NOMO-1 treated with dmso at 0.1 percent for 144 hours (cell line): ENCODE results near the gene KHDRBS2.
"Not testable (repeated sequence)": the region's sequence is repeated elsewhere in the genome, so short reads cannot be mapped to it uniquely, and the experiment has no call there.

Experiments
- DNase-seq: peaks from one replicate; lab custom pipeline; 2025; ENCODE audit not compliant: unreplicated experiment; lab: John Stamatoyannopoulos, UW

Gene KHDRBS2

DNA sequence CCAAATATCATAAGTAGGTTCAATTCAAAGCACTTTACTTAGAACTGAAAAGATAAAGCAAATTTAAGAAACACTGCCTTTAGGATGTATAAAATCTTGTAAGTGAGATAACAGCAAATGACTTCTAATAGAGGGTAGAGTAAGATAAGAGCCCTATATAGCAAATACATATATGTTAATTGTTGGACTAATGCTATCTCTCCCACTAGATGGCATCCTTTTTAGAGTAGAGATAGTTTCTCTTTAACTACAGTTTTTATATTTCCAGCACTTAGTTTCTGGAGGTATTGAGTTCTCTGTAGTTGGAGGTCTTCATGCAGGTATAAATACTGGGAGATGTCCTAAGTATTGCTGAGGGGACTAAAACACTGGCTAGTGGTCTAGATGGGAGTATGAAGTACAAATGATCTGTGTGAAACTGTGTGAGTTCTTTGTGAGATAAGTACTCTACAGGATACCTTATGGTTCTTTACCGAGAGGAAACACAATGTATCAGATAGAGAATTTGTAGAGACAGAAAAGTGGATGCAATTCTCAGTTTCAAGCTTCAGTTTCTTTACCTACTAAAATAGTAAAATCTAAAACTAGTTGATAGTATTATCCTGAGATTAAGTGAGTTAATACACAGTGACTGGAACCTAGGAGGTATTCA lies 399.3 kb downstream of the KHDRBS2 start:
- no peak for DNase-seq

DNA sequence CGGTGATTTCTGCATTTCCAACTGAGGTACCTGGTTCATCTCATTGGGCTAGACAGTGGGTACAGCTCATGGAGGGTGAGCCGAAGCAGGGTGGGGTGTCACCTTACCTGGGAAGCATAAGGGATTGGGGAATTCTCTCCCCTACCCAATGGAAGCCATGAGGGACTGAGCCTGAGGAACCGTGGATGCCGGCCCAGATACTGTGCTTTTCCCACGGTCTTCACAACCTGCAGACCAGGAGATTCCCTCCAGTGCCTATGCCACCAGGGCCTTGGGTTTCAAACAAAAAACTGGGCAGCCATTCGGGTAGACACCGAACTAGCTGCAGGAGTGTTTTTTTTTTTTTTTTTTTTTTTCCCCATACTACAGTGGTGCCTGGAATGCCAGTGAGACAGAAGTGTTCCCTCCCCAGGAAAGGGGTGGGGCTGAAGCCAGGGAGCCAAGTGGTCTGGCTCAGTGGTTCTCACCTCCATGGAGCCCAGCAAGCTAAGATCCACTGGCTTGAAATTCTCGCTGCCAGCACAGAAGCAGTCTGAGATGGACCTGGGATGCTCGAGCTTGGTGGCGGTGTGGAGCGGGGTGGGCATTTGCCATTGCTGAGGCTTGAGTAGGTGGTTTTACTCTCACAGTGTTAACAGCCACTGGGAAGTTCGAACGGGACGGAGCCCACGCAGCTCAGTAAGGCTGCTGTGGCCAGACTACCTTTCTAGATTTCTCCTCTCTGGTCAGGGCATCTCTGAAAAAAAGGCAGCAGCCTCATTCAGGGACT lies 416.2 kb downstream of the KHDRBS2 start:
- DNase-seq: no peak

DNA sequence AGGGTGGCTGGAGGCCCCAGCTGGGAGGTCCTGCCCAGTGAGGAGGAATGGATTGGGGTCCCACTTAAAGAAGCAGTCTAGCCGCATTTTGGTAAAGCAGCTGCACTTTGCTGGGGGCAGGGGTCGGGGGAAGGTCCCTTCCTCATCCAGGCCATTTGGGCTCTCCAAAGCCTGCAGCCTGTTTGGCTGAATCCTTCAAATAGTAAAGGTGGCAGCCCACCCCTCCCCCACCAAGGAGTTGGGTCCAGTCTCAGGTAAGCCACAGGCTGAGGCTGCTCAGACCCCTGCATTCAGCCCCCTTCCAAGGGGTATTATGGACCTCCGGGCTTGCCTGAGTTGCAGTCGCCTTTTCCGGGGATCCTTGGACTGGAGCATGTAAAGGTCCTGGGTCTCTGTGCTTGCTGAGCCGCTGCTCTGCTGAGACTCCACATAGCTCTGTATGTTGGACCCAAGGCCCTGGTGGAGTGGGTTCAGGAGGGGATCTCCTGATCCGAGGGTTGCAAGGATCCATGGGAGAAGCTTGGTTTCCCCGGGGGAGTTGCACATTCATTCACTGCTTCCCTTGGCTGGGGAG lies 417.4 kb downstream of the KHDRBS2 start:
- DNase-seq: no peak

DNA sequence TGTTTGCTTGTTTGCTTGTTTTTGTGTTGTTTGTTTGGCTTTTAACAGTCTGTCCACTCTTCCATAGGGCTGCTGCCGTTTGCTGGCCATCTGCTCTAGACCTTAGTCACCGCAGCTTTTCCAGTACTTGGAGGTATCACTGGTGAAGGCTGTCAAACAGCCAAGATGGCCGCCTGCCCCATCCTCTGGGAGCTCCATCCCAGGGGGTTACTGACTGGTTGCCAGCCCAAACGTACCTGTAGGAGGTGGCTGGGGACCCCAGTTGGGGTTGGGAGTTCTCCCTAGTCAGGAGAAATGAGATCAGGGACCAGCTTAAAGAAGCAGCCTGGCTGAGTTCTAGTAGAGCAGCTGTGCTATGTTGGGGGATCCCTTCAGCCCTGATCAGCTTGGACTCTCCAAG lies 418.4 kb downstream of the KHDRBS2 start:
- DNase-seq: no peak

DNA sequence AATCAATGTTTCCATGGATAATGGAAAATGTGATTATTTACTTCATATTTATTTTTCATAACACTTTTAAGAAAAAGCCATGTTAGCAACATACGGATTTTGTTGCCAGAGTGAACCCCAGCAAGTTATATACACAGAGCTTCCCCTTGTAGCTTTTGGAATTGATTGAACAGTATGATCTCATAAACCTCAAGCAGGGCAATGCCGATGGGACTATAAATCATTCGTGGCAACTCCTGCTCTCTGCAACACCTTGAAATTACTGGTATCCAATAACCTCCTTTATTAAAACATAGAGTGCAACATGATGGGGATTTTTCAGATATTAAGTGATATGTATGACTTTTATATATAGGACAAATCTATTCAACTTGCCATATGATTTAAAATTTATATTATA lies 428.5 kb downstream of the KHDRBS2 start:
- DNase-seq: no peak

DNA sequence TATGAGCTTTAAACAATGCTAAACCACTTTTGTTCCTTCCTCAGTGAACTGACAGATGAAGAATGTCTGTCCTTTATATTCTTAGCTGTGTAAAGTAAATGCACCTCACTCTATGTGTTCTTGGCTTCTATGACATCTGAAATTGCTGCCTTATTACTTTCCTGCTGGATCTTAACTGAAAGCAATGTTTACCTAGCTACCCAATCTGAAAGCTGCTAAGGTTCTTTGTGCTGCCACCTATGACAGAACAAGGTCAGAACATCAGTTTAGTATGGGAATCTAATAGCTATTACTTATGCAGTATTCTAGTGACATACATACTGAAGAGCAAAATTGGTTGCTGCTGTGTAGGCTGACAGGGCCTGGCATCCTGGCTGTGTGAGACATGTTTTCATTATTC lies 444.1 kb downstream of the KHDRBS2 start:
- no peak for DNase-seq

DNA sequence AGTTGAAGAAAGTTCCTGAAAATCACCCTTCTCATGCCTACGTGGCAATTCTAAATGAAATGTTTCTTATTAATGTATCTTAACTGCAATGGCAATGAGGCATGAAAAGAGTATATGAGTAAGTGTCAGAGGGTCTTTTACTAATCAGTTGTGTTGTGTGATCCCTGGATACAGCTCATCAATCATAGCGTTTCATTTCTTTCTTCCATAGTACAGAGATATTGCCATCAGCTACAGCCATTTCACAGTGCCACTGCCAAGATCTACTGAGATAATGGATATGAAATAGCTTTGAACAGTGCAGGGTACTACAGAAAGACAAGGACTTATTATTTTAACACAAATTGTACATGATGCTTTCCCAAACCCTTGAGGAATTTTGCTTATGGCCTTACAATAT lies 450.8 kb downstream of the KHDRBS2 start:
- DNase-seq: no peak

DNA sequence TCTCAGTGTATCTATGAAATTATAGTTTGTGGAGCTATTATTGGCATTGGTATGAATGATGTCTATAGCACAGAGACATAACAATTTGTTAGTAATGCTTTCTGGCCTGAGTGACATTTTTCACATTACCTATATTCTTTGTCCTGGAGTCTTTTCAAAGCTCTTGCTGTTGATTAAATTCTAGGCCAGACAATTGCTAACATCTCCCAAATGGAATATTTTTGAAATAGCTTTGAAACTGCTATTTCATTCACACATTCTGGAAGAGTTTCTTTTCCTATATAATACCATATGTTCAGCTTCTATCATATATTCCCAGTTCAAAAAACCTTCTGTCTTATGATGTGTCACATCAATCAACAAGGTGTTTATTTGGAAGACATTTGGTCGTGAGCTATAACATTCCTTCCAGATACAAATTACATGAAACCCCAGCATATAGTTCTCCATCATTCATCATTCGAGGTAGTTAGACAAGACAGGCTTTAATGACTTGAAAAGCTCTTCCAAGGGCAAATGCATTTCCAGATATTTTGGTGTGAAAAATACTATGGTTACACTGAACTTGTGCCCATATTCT lies 452.8 kb downstream of the KHDRBS2 start:
- DNase-seq: no peak

DNA sequence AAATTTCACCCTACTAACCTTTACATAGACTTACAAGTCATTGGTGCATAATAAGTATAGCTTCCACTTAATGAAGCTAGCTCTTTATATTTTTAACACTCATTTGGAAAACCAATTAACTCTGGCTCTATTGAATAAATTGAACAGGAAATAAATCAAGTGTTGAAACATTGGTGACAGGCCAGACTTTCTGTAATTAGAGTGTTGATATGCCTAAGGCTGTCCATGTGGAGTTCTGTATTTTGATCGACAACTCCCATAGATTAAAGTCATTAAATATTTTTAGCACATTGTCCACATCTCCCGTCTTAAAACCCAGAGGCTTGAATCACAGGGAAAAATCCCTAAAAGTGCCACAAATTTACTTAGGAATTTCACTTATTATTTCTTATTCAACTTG lies 468.3 kb downstream of the KHDRBS2 start:
- no peak for DNase-seq

DNA sequence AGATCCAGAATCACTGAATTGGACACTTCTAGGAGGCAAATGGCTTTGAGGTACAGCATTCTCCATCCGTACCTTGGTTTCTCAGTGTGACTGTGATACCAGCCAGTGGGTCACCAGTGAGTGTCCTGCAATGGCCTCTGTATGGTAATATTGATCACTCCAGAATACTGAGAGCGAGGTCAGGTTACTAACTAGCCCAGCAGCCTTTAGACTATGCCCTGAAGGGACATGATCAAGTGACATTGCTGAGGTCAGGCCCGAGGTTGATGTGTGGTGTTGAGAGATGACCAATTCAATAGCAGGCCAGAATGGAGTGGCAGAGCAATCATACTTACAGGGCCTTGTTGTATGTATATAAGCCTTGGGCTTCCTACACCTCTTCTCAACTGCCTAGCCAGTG lies 476.0 kb downstream of the KHDRBS2 start:
- no peak for DNase-seq

DNA sequence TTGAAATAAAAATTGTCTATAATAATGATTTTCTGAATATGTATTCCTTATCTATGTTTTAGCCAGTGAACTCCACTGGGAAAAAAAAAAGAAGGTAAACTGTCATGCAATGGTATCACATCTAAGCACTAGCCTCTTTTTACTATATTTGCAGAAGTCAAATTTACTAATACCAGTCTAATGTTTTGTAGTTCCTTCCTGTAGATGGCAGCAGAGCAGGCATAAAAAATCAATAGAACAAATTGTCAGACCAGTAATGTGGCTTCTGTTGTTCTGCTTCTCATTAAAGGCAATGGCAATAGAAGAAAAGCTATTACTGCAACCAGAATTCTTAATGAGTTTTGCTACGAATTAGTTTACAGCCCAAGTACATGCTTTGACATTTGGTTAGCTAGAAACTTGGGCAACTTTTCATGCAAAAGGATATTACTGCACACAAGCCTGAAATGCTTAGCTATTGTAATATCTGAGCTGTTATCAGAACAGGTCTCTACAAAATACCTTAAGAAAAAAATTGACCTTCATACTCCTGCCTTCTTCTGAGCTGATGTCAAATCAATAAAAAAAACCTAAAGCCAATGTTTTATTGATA lies 476.9 kb downstream of the KHDRBS2 start:
- no peak for DNase-seq

DNA sequence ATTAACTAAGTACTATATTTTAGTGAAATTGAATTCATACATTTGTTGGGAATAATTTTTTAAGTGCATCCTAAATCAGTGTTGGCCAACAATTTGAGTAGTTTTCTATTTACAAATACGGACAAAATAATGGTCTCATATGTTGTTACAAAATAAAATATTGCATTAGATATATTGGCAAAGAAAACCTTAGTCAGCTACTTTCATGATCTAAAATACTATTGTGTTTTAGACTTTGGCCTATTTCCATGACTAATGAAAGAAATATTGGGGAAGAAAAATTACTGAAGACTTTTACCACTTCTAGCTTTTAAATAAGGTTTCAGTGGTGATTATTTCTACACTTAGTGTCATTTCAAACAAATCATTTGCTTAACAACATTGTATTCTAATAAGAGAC lies 498.0 kb downstream of the KHDRBS2 start:
- DNase-seq: no peak

DNA sequence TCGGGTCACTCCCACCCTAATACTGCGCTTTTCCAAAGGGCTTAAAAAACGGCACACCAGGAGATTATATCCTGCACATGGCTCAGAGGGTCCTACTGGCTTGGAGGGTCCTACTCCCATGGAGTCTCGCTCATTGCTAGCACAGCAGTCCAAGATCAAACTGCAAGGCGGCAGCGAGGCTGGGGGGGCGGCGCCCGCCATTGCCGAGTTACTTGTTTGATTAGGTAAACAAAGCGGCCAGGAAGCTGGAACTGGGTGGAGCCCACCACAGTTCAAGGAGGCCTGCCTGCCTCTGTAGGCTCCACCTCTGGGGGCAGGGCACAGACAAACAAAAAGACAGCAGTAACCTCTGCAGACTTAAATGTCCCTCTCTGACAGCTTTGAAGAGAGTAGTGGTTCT lies 516.6 kb downstream of the KHDRBS2 start:
- not testable (repeated sequence) for DNase-seq

DNA sequence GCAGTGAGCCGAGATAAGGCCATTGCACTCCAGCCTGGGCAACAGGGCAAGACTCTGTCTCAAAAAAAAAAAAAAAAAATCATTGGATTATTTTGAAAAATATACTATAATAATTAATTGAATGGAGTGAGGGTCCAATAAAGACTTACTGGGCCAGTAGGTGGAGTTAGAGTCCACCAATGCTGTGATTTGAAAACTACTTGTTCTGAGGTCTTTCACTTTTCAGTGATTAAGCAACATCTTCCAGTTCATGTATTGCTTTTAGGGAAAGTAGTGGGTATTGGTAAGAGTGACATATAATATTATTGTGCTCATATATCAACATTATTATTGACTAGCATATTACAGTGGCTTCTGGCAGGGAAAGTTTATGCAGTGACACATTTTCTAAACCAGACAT lies 530.3 kb downstream of the KHDRBS2 start:
- DNase-seq: no peak

DNA sequence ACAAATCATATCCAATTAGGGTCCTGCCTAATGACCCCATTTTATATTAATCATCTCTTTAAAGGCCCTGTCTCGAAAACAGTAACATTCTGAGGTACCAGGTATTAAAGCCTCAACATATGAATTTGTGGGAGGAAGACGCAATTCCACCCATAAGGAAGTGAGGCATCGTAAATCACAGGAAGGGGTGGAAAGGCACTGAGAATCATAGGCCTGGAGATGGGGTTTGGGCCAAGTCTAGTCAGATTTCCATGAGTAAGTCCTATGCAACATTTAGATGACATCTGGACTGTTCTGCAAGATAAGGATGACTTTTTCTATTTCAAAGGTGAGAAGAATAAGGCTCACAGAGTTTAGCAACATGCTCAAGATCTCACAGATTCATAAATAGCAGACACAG lies 534.0 kb downstream of the KHDRBS2 start:
- no peak for DNase-seq

DNA sequence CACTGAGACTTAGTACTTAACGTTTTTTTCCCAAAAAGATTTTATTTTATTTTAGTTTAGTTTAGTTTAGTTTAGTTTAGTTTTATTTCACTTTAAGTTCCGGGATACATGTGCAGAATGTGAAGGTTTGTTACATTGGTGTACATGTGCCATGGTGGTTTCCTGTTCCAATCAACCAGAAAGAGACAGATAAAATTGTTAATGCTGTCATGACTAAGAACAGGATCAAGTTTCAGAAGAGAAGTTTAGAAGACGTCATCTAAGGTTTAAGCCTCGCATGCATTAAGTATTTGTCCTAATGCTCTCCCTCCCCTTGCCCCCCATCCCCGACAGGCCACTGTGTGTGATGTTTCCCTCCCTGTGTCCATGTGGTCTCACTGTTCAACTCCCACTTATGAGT lies 540.0 kb downstream of the KHDRBS2 start:
- no peak for DNase-seq

DNA sequence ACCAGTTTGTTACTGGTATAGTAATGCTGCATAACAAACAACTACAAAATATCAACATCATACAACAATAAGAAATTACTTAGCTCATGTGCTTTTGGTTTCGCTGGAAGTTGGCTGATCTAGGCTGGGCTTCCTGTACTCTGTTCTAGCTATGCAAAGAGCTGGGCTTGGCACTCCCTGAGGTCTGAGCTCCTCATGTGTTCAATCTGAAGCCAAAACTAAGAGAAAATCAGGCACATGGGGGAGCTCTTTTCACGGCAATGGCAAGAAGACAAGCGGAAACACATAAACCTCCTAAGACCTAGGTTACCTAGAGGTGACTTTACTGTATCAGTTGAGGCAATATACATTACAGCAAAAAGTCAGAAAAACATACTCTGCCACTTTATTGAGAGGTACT lies 574.2 kb downstream of the KHDRBS2 start:
- DNase-seq: no peak

DNA sequence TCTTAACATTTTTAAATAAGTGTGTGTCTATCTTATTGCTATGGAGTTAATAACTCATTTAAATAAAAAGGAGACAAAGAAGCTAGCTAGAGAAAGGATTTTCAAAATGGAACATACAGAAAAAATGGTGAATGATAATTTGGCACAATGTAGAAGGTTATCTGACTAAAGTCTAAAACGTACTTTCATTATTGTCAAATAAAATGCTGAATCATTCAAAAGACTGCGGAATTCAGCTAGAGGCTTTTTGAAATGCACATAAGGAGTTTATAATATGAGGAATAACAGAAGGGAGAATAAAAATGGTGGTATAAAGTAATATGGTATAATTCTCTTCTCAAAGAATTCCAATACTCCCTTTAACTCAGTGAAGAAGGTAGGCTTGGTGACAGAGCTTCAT lies 597.9 kb downstream of the KHDRBS2 start:
- no peak for DNase-seq

DNA sequence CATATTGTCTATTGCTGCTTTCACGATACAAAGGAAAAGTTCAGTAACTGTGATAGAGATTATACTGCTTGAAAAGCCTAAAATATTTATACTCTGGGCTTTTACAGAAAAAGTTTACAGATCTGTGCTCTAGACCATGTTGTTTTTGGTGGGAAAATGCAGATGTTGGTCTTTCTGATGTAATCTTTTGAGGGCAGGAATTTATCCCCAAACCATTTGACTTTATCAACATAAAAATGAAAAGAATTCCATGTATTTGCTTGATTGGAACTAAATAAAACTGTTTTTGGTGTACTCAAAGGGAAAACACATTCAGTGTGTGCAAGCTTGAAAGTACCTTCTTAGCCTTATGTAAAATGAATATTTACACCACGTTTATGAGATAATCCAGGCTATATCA lies 603.5 kb downstream of the KHDRBS2 start:
- DNase-seq: no peak

DNA sequence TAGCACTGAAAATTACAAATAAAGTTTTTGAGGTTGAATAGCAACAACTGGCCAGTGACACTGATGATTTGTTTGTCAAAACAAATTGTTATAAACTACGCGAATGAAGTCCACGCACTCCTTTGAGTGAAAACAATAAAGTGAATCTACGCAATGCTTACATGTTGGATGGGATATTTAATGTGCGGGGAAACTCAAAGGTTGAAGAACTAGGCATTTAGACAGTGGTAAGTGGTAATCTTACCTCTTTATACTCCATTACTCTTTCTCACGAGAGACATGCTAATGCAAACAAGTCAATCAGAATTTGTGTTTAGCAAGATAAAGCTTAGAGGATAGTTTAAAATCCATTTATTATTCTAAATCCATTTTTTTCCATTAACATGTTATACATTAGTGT lies 606.4 kb downstream of the KHDRBS2 start:
- DNase-seq: no peak

DNA sequence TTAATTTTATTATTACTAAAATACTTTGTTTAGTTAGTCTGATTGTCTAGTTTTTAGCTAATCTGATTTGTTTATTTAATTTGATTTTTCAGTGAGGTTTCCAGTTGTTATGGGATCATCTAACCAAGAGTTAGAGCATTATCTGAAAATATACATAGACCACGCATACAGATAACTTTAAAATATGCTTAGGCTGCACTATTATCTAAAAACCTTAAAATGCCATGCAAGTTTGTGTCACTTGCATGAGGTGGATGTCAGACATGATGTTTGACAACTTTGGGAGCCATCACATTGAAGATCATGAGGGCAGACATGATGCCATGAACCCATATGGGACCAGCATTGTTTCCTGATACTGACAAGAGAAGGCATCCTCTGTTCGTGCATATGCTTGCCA lies 610.3 kb downstream of the KHDRBS2 start:
- DNase-seq: no peak

DNA sequence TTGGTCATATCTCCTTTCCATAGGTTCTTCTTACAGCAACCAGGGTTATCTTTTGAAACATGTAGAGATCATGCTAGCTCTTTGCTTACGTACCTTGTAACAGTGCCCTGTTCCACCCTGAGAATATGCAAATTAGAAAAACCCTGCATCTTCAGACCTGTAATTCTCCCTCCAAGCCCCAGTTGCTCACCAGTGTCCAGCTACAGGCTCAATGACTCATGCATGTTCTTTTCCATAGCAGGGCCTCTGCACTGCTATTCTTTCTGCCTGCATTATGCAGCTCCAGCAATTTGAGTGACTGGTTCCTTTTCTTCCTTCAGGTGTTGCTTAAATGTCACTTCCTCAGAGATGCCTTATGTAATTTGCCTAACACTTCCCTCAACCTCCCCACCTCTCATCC lies 636.2 kb downstream of the KHDRBS2 start:
- DNase-seq: no peak
